ENCODE results near the gene SYT3.
A peak's percentile ranks its signal among the peaks of the same experiment; 100 is the strongest.

Gene SYT3

DNA sequence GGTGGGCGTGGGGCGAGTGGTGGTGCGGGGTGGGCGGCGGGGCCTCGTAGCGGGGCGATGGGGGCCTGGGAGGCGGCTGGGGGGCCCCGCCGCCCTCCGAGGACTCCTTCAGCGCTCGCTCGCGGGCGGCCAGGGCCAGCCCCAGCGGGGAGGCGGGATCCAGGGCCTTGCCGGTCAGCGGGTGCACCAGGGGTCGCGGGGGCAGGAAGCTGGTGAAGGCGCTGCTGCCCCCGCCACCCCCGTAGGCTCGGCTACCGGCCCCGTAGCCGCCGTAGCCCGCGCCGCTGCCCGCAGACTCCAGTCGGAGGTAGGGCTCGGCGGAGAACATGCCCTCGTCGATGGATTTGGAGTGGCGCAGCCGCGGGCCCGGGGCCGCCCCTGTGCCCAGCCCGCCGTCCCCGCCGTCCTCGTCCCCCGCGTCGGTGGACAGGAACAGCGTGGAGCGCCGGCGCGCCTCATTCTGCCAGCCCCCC is 28.1 kb upstream of the SYT3 start:
- no peak overlapping the region for H3K4me3 ChIP-seq (ENCODE audit: low read length)
- DNase-seq (ENCODE audit: low read depth) = no peak
- TF ChIP-seq, protein P1, sequence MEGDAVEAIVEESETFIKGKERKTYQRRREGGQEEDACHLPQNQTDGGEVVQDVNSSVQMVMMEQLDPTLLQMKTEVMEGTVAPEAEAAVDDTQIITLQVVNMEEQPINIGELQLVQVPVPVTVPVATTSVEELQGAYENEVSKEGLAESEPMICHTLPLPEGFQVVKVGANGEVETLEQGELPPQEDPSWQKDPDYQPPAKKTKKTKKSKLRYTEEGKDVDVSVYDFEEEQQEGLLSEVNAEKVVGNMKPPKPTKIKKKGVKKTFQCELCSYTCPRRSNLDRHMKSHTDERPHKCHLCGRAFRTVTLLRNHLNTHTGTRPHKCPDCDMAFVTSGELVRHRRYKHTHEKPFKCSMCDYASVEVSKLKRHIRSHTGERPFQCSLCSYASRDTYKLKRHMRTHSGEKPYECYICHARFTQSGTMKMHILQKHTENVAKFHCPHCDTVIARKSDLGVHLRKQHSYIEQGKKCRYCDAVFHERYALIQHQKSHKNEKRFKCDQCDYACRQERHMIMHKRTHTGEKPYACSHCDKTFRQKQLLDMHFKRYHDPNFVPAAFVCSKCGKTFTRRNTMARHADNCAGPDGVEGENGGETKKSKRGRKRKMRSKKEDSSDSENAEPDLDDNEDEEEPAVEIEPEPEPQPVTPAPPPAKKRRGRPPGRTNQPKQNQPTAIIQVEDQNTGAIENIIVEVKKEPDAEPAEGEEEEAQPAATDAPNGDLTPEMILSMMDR (conservative IDR thresholded peaks at IDR 0.05; ENCODE audit: low read length) = no peak

DNA sequence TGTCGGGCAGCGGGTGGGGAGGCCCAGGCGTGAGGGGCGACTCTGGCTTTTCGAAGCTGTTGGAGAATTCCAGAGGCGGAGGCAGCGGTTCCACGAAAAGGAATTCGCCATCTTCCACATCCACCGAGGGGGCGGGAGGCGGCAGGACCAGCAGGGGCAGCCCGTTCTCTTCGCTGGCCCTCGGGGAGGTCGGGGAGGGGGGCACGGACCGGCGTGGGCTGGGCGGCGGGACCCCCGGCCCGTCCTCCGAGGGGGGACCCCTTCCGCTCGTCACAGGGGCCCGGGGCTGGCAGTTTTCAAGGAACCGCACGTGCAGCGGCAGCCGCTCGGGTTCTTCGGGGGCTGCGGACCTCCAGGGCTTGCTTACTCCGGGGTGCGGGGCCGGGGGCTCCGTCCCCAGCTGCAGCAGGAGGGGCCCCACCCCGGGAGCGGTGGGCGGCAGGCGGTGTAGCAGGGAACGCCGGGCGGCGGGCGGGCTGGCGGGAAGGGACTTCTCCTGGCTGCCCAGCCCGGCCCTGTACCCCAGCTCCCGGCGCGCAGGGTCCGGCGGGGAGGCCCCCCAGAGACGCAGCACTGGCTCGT is 27.6 kb upstream of the SYT3 start:
- no peak for DNase-seq (ENCODE audit: low read depth)
- TF ChIP-seq, protein P1 (conservative IDR thresholded peaks at IDR 0.05; ENCODE audit: low read length) = no peak
- no peak overlapping the region for H3K4me3 ChIP-seq (ENCODE audit: low read length)

DNA sequence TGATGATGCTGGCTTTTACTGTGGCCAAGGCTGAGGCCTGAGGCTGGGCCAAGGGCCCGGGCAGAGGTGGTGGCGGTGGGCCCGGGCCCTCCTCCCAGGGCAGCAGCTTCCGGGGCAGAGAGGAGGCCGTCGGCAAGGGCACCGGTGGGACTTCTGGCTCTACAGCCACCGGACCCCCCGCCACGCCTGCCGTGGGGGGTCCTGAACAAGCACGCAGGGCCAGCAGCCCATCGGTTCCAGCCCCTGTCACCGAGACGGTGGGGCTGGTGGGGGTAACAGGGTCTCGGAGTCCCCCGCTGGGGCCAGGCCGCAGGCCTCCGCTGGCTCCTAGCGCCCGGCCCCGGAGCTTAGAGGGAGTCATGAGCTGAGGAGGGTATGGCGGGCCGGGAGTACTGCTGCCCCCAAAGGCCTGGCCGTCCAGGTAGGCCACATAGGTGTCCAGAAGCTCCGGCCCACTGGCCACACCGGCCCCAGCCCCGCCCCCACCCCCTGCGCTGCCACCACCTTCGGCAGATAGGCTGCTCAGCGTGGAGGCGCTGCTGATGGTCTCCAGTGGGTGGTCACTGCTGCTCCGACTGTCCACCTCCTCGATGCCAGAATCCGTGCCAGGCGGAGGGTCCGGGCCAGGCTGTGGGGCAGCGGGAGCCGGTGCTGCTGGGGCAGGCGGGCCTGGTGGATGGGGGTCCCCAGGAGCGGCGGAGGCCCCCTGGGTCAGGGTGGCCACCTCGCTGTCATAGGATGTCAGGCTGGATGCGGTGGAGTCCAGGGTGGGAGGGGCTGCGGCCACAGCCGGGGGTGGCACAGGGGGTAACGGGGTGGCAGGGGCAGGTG is 26.9 kb upstream of the SYT3 start:
- H3K4me3 ChIP-seq (ENCODE audit: low read length) = no peak overlapping the region
- no peak for DNase-seq (ENCODE audit: low read depth)
- TF ChIP-seq, protein P1 (conservative IDR thresholded peaks at IDR 0.05; ENCODE audit: low read length) = no peak

DNA sequence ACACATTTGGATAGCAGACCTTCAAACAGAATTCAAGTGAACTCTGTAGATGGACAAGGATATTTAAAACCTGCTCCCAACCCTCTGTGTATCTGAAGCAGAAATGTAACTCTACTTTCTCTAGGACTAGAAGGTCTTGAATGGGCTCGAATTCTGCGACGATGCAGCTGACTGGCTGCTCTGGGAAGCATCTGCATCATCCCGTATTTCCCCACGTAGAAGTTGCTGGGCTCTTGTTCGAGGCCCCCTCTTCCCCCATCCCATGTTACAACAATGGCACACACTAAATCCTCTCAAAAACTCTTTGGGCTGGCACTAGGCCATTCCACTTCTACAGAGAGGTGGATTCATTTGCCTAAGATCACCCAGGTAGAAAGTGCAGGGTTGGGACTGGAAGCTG is 24.5 kb upstream of the SYT3 start:
- TF ChIP-seq, protein P1 (conservative IDR thresholded peaks at IDR 0.05; ENCODE audit: low read length) = no peak
- no peak for DNase-seq (ENCODE audit: low read depth)
- no peak overlapping the region for H3K4me3 ChIP-seq (ENCODE audit: low read length)

DNA sequence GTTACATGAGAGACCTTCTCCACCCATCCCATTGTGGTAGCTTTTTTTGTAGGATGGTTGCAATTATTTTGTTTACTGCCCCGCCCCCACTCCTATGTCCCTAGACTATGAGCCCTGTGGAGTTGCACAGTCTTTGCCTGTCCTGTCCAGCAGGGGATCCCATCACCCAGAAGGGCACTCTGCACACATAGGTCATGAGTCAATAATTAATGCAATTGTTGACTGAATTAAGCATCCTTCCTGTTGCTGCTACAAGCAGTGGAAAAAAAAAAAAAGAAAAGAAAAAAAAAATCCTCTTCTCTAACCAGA is 23.8 kb upstream of the SYT3 start:
- DNase-seq (ENCODE audit: low read depth) = no peak
- no peak overlapping the region for H3K4me3 ChIP-seq (ENCODE audit: low read length)
- TF ChIP-seq, protein P1 (conservative IDR thresholded peaks at IDR 0.05; ENCODE audit: low read length) = peak; percentile 24

DNA sequence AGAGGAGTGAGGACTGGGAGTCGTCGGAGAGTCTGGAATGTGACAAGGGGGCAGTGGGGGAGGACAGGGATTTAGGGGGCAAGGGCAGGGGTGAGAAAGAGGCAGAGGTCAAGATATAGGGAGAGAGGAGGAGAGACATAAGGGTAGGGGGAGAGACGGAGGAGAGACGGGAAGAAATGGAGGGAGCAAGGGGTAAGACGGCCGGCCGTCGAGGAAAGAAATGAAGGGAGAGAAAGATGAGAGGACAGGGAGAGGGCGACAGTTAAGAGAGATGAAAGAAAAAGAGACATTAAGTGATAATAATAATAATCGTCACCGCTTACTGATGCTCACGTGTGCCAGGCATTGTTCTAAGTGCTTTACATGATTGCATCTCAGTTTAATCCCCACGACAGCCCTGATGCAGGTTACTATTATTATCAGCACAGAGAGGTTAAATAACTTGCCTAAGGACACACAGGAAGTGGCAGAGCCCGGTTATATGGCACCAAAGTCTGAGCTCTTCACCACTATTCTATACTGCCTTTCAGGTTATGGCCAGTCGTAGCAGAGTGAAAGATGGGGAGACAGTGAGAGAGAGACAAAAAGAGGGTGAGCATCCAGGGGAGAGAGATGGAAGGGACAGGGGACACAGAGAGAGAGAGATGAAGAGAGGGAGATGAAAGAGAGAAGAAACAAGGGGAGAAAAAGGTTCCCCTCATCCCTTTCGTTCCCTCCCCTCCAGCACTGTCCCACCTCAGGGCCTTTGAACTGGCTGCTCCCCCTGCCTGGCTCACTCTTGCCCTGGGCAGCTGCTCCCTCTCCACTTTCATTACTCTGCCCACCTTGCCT is 23.2 kb upstream of the SYT3 start:
- TF ChIP-seq, protein P1 (conservative IDR thresholded peaks at IDR 0.05; ENCODE audit: low read length) = no peak
- DNase-seq (ENCODE audit: low read depth) = no peak
- no peak overlapping the region for H3K4me3 ChIP-seq (ENCODE audit: low read length)

All from AG10803 (cell line).